Fibroblast of peridontal ligament (primary cell): Measurements from ENCODE around the gene RAB40AL.

Source experiments
- DNase-seq: peaks from one replicate; pipeline ENCODE4 v3.0.0-alpha.2; 2010; ENCODE audit errors: extremely low read depth

RAB40AL gene

DNA sequence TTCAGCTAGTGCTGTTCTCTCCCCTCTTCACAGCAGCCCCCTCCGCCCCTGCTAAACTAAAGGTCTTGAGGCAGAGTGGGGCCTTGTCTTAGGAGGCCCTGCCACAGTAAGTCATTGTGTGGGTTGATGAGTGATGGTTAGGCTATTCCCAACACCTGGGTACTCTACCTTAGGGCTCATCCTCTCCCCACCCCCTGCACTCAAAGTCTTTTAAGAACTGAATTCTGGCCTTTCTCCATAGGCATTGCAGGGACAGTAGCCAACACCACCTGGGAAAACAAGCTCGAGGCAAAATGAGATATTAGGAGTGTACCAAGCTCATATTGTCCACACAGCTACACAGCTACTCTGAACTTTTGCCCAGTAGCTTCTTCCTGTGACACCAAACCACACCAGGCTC is 42.5 kb downstream of the RAB40AL start:
- DNase-seq, result no peak

DNA sequence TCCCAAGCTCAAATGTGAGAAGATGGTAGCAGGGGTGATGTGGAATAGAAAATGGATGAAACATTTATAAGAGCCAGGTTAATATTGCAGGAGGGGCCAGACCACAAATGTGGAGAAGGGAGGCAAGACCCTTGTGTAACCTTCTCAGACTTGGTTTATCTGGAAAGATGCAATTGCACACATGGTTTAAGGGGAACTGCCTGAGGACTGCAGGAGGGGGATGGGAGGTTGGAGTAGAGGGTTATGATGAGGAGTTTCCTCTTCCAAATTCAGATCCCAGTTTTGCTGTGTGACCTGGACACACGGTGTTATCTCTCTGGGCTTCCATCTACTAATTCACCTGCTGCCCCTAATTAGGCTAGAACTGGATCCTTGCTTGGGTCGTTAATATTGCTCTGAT is 46.1 kb downstream of the RAB40AL start:
- DNase-seq, result no peak

DNA sequence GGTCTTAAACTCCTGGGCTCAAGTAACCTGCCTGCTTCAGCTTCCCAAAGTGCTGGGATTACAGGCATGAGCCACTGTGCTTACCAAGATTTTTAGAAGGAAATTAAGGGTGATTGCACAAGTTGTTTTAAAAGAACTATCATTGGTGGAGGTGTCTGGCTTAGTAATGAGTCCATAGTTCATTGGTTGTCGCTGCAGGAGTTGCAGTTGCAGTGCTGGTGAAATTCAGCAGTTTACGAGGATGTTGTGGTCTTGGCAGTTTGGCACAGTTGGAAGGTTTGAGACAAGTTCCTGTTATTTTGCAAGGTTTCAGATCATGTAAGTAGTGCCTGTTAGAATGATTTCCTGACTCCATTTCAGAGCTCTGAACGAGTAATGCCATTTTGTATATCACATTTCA is 48.1 kb downstream of the RAB40AL start:
- peak; percentile 3 for DNase-seq
